Superior temporal gyrus (tissue), 1 donor: ENCODE measurements around the gene MYO1F.
"Not testable (repeated sequence)": the region's sequence is repeated elsewhere in the genome, so short reads cannot be mapped to it uniquely, and the experiment has no call there.

Experiments
- DNase-seq: peaks from one replicate; pipeline ENCODE4 v3.0.0-alpha.2; 2016; ENCODE audit errors: extremely low spot score

MYO1F gene

GRCh38 chr19:8577247-8577646, at the start of gene MYO1F:
Gene MYO1F (minus strand): TSS chr19:8577442. CDS start chr19:8577309, 133 bp downstream.
- no peak for DNase-seq

GRCh38 chr19:8626842-8627241, 49.6 kb upstream of the MYO1F start:
- DNase-seq: no peak

GRCh38 chr19:8622886-8623285, 45.6 kb upstream of the MYO1F start:
- DNase-seq: not testable (repeated sequence)

GRCh38 chr19:8618751-8619150, 41.5 kb upstream of the MYO1F start:
- DNase-seq: no peak

- no peak for DNase-seq
These were observed 40.7 kb upstream of the MYO1F start for GRCh38 chr19:8617984-8618383.

- DNase-seq: not testable (repeated sequence)
These were observed 40.1 kb upstream of the MYO1F start for GRCh38 chr19:8617325-8617724.

GRCh38 chr19:8616861-8617260, 39.6 kb upstream of the MYO1F start:
- DNase-seq: no peak

- peak; percentile 58 for DNase-seq
These were observed 38.8 kb upstream of the MYO1F start for GRCh38 chr19:8615813-8616596.

GRCh38 chr19:8615024-8615423, 37.8 kb upstream of the MYO1F start:
- no peak for DNase-seq

- no peak for DNase-seq
These were observed 37.2 kb upstream of the MYO1F start for GRCh38 chr19:8614455-8614854.

- no peak for DNase-seq
These were observed 35.5 kb upstream of the MYO1F start for GRCh38 chr19:8612807-8613171.

- DNase-seq: no peak
These were observed 34.9 kb upstream of the MYO1F start for GRCh38 chr19:8611877-8612806.

GRCh38 chr19:8611391-8611876, 34.2 kb upstream of the MYO1F start:
- DNase-seq: no peak

GRCh38 chr19:8610936-8611300, 33.7 kb upstream of the MYO1F start:
- no peak for DNase-seq

GRCh38 chr19:8610041-8610935, 33.0 kb upstream of the MYO1F start, which contains the start of gene ADAMTS10:
Gene ADAMTS10 (minus strand): TSS chr19:8610715. CDS start chr19:8605710, 5,005 bp downstream.
- DNase-seq: no peak

GRCh38 chr19:8609279-8610040, 32.2 kb upstream of the MYO1F start:
- peak; percentile 27 for DNase-seq

- DNase-seq: no peak
These were observed 31.7 kb upstream of the MYO1F start for GRCh38 chr19:8608941-8609278.

GRCh38 chr19:8607386-8607785, 30.1 kb upstream of the MYO1F start:
- DNase-seq: no peak

- DNase-seq: no peak
These were observed 28.3 kb upstream of the MYO1F start for GRCh38 chr19:8605514-8605913.

GRCh38 chr19:8601796-8602195, 24.6 kb upstream of the MYO1F start:
- no peak for DNase-seq

GRCh38 chr19:8600816-8601215, 23.6 kb upstream of the MYO1F start:
- DNase-seq: no peak
